Measurements from ENCODE around the gene NEK9. TPM values are rescaled to one million over a fixed set of nuclear protein-coding genes. Genes with fewer than 3 reads are reported as not detected.

The NEK9 gene
- total and polyA plus RNA-seq, 4 donors, result 13.4 to 46.0 (median 29.8) TPM

- no peak overlapping the region for H3K4me3 ChIP-seq (ENCODE audit: low read depth in 1 of 3, low read length in 3 of 3)
- peaks cover 13 to 63% (median 48%) of the 10 kb centered on the region in 4 donors for H3K36me3 ChIP-seq (ENCODE audit: control insufficient read depth in 4 of 4, insufficient read depth in 3 of 4, low read depth in 1 of 4, low read length in 3 of 4)
- DNase-seq (ENCODE audit: low spot score), result no peak
- 68% methylated on average over 7 of the region's 7 CpGs for WGBS
- no peak overlapping the region for H3K9ac ChIP-seq (ENCODE audit: low read depth in 1 of 2, low read length in 2 of 2)
- no peak overlapping the region for H3K27ac ChIP-seq (ENCODE audit: low read depth in 1 of 2, low read length in 2 of 2)
- no peaks in the 10 kb centered on the region for H3K4me1 ChIP-seq (ENCODE audit: control insufficient read depth in 4 of 4, insufficient read depth in 4 of 4, low read length in 3 of 4)
- H3K27me3 ChIP-seq (ENCODE audit: control insufficient read depth in 4 of 4, insufficient read depth in 4 of 4, low read length in 3 of 4), result no peaks in the 10 kb centered on the region
- TF ChIP-seq RAD21 (IDR thresholded peaks at IDR 0.05) (peak; percentile 96 to 97), CTCF (IDR thresholded peaks at IDR 0.05; ENCODE audit: low read depth, low read length, missing input control) (peak; percentile 75), GABPA (IDR thresholded peaks at IDR 0.05 in 1 of 2, conservative IDR thresholded peaks at IDR 0.05 in 1 of 2) (no peak), FOXA2 (IDR thresholded peaks at IDR 0.05) (no peak)
- H3K9me3 ChIP-seq (ENCODE audit: control insufficient read depth in 4 of 4, low read length in 3 of 4), result no peaks in the 10 kb centered on the region
Observed at GRCh38 chr14:75088566-75089373, 38.1 kb downstream of the NEK9 start.

GRCh38 chr14:75088153-75088552 lies 38.7 kb downstream of the NEK9 start:
- TF ChIP-seq YY1 (IDR thresholded peaks at IDR 0.05) (no peak), GABPA (IDR thresholded peaks at IDR 0.05 in 1 of 2, conservative IDR thresholded peaks at IDR 0.05 in 1 of 2) (no peak), ZBTB33 (IDR thresholded peaks at IDR 0.05) (no peak), FOXA1 (IDR thresholded peaks at IDR 0.05) (no peak), SP1 (IDR thresholded peaks at IDR 0.05) (no peak), FOXA2 (IDR thresholded peaks at IDR 0.05) (no peak), ATF3 (IDR thresholded peaks at IDR 0.05) (no peak), HNF4A (conservative IDR thresholded peaks at IDR 0.05) (no peak), HNF4G (IDR thresholded peaks at IDR 0.05) (no peak), NR2F2 (IDR thresholded peaks at IDR 0.05) (no peak), MAX (IDR thresholded peaks at IDR 0.05) (no peak), RAD21 (IDR thresholded peaks at IDR 0.05) (no peak), EGR1 (IDR thresholded peaks at IDR 0.05; ENCODE audit: low read depth in 2 of 2) (no peak), RXRA (IDR thresholded peaks at IDR 0.05) (no peak), REST (IDR thresholded peaks at IDR 0.05) (no peak), CTCF (IDR thresholded peaks at IDR 0.05; ENCODE audit: low read depth, low read length, missing input control) (no peak), TAF1 (conservative IDR thresholded peaks at IDR 0.05) (no peak), JUND (IDR thresholded peaks at IDR 0.05) (no peak)
- DNase-seq (ENCODE audit: low spot score), result no peak
- Histone ChIP-seq H3K27me3 (ENCODE audit: control insufficient read depth in 4 of 4, insufficient read depth in 4 of 4, low read length in 3 of 4) (no peaks in the 10 kb centered on the region), H3K27ac (ENCODE audit: low read depth in 1 of 2, low read length in 2 of 2) (no peak overlapping the region), H3K9me3 (ENCODE audit: control insufficient read depth in 4 of 4, low read length in 3 of 4) (no peaks in the 10 kb centered on the region), H3K9ac (ENCODE audit: low read depth in 1 of 2, low read length in 2 of 2) (no peak overlapping the region), H3K4me3 (ENCODE audit: low read depth in 1 of 3, low read length in 3 of 3) (no peak overlapping the region), H3K36me3 (ENCODE audit: control insufficient read depth in 4 of 4, insufficient read depth in 3 of 4, low read depth in 1 of 4, low read length in 3 of 4) (peaks cover 13 to 66% (median 51%) of the 10 kb centered on the region in 4 donors), H3K4me1 (ENCODE audit: control insufficient read depth in 4 of 4, insufficient read depth in 4 of 4, low read length in 3 of 4) (no peaks in the 10 kb centered on the region)
- WGBS, result 86% methylated on average over 2 of the region's 2 CpGs
